SK-N-MC (cell line): Measurements from ENCODE around the gene KCNK10.

Experiments used
- DNase-seq: peaks from one replicate; pipeline ENCODE4 v3.0.0-alpha.2; 2011; ENCODE audit warnings: low read depth, low spot score
- H3K27ac ChIP-seq: fragments of 200-600 bp; sonication (generic); 2 replicates; pipeline ENCODE4 v1.5.1; 2016; ENCODE audit warnings: mixed run types
- H3K36me3 ChIP-seq: fragments of 200-600 bp; sonication (generic); 2 replicates; pipeline ENCODE4 v1.6.1; 2017; ENCODE audit warnings: antibody characterized with exemption, low read length, mixed read lengths; ENCODE audit not compliant: insufficient read depth
- H3K4me3 ChIP-seq: fragments of 200-600 bp; sonication (generic); 2 replicates; pipeline ENCODE4 v1.5.1; 2016
- H3K9ac ChIP-seq: fragments of 200-600 bp; sonication (generic); 2 replicates; pipeline ENCODE4 v1.8.0; 2017; ENCODE audit warnings: mixed run types, mixed read lengths; ENCODE audit not compliant: insufficient read length
- H3K9me3 ChIP-seq: fragments of 200-600 bp; sonication (generic); 2 replicates; pipeline ENCODE4 v1.6.1; 2017; ENCODE audit warnings: low read depth, mild to moderate bottlenecking, antibody characterized with exemption, low read length, moderate library complexity, mixed read lengths
- EZH2 ChIP-seq: fragments of 200-600 bp; sonication (generic); IDR thresholded peaks from one replicate; pipeline ENCODE4 v1.6.1; 2017; ENCODE audit warnings: antibody characterized with exemption
- FOXP2 ChIP-seq: optimal IDR thresholded peaks from 2 replicates; pipeline ENCODE3; 2011; ENCODE audit warnings: mild to moderate bottlenecking, moderate library complexity; ENCODE audit not compliant: insufficient read depth; ENCODE audit errors: extremely low read length, control extremely low read depth
- POLR2AphosphoS5 ChIP-seq: IDR thresholded peaks from 2 replicates; pipeline ENCODE4 v1.6.1; 2012; ENCODE audit warnings: mild to moderate bottlenecking, low read depth, low read length, borderline replicate concordance

KCNK10 gene

DNA sequence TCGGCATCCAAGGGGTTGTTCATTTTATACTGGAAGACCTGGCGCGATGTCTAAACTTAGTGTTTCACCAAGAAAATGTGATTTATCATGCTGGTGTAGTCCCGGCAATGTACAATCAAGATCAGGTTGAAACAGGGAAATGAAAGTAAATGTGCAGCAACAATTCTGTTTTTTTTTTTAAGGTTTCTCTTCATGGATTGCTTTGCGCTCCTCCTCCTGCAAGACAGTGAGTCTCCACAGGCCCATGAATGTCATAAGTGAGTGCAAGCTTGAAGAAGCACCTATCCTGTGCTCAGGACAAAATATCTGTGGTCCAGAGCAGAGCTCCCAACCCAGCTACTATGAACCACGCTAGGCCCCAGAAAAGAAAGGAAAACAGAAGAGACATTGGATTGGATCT lies 143.4 kb downstream of the KCNK10 start:
- no peak for DNase-seq
- Histone ChIP-seq H3K9me3 (no peaks in the 10 kb centered on the region), H3K36me3 (no peaks in the 10 kb centered on the region), H3K27ac (no peak overlapping the region), H3K9ac (no peak overlapping the region), H3K4me3 (no peak overlapping the region)
- TF ChIP-seq POLR2AphosphoS5 (no peak), FOXP2 (no peak), EZH2 (no peak)

DNA sequence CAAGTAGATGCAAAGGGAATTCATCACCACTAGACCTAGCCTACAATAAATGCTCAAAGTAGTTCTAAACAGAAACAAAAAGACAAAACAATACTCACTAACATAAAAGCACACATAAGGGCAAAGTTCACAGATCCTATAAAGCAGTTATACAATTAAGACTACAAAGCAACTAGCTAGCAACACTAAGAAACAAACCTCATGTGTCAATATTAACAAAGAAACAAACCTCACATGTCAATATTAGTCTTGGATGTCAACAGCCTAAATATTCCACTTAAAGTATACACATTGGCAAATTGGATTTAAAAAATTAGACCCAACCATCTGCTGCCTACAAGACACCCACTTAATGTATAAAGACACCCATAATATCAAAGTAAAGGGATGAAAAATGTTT lies 152.7 kb downstream of the KCNK10 start:
- no peak overlapping the region for H3K4me3 ChIP-seq
- no peak overlapping the region for H3K9ac ChIP-seq
- no peaks in the 10 kb centered on the region for H3K36me3 ChIP-seq
- DNase-seq = no peak
- no peak overlapping the region for H3K27ac ChIP-seq
- no peak for TF ChIP-seq FOXP2
- TF ChIP-seq EZH2 = no peak
- no peak for TF ChIP-seq POLR2AphosphoS5
- no peaks in the 10 kb centered on the region for H3K9me3 ChIP-seq

DNA sequence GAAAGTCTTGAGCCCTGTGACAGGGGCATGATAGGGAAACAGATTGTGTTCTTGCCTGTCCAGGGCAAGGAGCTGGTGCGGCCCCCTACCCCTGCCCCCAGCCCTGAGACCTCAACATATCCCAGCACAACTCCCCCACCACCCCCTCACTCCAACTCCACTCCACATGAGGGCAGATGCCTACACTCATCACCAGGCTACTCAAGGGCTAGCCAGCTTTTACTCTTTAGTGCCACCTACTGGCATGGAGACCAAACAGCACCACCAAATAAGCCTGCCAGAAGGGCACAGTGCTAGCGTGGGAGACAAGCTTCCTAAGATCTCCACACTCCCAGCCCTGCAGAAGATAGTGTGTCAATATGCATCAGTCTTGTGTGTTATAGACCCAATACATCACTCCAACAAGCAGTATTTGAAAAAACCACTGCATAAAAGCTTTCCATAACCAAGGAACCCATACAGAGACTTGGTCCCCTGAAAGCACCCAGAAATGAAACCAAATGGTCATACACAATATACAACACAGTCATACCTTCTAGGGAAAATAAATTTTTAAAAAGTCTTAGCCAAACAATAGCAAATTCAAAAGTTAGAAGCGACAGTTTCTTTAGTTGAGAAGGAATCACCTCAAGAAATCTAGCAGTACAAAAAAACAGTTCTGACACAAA lies 154.4 kb downstream of the KCNK10 start:
- Histone ChIP-seq H3K27ac (no peak overlapping the region), H3K36me3 (no peaks in the 10 kb centered on the region), H3K4me3 (no peak overlapping the region), H3K9me3 (no peaks in the 10 kb centered on the region), H3K9ac (no peak overlapping the region)
- no peak for DNase-seq
- TF ChIP-seq EZH2 (no peak), FOXP2 (no peak), POLR2AphosphoS5 (no peak)

DNA sequence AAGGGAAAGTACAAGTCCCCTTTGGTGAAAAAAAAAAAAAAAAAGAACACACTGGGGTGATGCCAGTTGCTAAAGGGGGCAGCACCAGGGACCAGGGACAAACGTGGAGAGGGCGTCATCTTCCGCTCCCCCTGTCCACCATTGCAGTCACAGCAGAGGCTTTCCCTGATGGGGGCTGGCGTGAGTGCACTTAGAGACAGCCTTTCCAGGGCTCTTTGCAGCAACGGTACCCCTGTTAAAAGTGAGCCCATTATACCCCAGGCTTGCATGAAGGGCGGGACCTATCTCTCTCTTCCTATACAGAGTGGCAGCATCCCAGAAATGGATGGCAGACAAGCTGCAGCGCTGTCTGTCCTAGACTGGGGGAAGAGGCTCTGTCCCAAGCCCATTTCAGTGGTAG lies 155.0 kb downstream of the KCNK10 start:
- Histone ChIP-seq H3K36me3 (no peaks in the 10 kb centered on the region), H3K9me3 (no peaks in the 10 kb centered on the region), H3K9ac (no peak overlapping the region), H3K4me3 (no peak overlapping the region), H3K27ac (no peak overlapping the region)
- no peak for DNase-seq
- TF ChIP-seq FOXP2 = no peak
- TF ChIP-seq EZH2 = no peak
- no peak for TF ChIP-seq POLR2AphosphoS5

DNA sequence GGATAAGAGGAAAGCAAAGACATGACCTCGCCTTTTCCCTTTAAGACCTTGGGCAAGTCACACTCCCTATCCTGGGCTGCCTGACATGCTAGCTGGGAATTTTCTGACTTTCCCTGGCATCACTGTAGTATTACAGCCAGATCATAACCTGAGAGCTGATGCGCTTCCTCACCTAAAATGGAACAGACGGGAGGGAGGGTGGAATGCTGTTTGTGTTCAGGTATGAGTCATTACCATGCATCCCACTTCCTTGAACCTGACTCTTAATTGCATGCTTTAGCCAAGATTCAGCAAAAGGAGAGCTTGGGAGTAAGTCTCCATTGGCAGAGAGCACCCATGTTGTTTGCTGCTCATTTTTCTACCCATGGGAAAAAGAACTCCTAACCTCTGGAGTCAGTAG lies 156.5 kb downstream of the KCNK10 start:
- Histone ChIP-seq H3K27ac (no peak overlapping the region), H3K4me3 (no peak overlapping the region), H3K9me3 (no peaks in the 10 kb centered on the region), H3K9ac (no peak overlapping the region), H3K36me3 (no peaks in the 10 kb centered on the region)
- DNase-seq = no peak
- TF ChIP-seq POLR2AphosphoS5 = no peak
- no peak for TF ChIP-seq EZH2
- TF ChIP-seq FOXP2 = no peak

DNA sequence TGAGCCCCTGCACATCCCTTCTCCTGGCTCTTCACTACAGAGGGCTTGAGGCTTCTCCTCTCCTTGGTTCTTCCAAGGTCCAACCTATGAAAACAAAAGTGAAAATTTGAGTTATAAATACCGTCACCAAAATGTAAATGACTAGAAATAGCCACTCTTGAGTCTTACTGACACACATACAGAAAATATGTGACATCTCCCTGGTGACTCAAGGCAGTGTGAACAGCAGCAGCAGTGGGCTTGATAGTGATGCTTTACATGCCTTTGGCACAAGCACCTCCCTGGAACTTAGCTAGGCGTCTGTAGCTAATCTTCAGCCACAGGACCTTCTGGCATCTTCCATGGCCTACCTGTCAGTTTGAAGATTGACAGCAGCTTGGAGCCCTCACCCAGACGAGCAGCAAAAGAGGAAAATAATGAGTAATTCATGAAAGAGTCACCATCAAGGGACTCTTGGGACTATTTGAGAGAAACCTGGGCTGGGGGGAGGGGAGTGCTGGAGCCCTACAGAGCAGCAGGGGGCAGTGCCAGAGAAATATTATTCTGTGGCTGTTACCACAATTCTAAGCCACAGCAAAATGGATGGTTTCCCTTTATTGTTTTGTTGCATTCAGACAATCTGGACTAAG lies 158.0 kb downstream of the KCNK10 start:
- H3K27ac ChIP-seq = no peak overlapping the region
- TF ChIP-seq EZH2 = no peak
- TF ChIP-seq POLR2AphosphoS5 = no peak
- no peak for TF ChIP-seq FOXP2

DNA sequence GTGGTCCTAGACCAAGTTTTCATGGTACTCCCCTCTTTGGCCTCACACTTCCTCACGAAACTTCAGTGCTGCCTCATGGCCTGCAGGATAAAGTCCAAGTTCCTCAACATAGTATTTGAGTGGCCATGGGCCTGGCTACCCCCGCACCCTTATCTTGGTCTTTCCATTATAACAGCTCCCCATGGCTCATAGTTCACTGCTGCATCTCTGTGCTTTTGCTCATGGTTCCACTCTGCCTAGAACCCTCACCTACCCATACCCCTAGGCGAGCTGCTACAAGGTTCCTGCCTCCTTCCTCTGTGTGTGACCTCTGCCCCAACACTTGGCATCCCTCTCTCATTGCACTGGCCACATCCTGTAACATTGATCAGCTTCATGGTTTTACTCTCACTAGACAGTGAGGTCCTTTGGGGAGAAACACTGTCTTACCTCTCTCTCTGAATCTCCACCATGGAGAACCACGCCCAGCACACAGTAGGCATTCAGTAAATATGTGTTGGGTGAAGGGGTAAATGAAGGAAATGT lies 159.3 kb downstream of the KCNK10 start:
- TF ChIP-seq EZH2 (no peak), POLR2AphosphoS5 (no peak)
- no peak overlapping the region for H3K9ac ChIP-seq
- H3K9me3 ChIP-seq = no peaks in the 10 kb centered on the region
- DNase-seq = no peak
- H3K27ac ChIP-seq = no peak overlapping the region
- H3K36me3 ChIP-seq = no peaks in the 10 kb centered on the region
- no peak overlapping the region for H3K4me3 ChIP-seq

More for the DNA sequence above, 158.0 kb downstream of the KCNK10 start:
- Histone ChIP-seq H3K9me3 (no peaks in the 10 kb centered on the region), H3K4me3 (no peak overlapping the region), H3K36me3 (no peaks in the 10 kb centered on the region), H3K9ac (no peak overlapping the region)
- DNase-seq = no peak

DNA sequence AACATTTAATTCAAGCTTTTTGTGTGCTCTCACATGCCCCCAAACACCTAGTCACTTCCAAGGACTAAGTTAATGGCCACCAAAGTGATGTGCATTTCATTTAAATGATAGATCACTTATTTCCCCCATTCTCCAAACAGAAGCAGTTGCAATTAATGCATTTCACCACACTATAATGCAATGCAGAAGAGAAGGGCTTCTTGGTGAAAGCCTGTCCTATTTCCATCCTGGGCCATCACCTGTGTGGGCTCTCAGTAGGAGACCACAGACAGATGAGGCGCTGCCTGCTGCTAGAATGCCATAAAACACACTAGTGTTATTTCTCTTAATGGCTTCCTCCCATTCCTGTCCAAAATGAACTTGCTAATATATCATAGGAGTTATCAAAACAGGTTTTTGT lies 166.9 kb downstream of the KCNK10 start:
- H3K36me3 ChIP-seq = no peaks in the 10 kb centered on the region
- no peak overlapping the region for H3K9ac ChIP-seq
- TF ChIP-seq EZH2 (no peak), FOXP2 (no peak), POLR2AphosphoS5 (no peak)
- H3K27ac ChIP-seq = no peak overlapping the region
- no peak for DNase-seq
- H3K9me3 ChIP-seq = no peaks in the 10 kb centered on the region
- no peak overlapping the region for H3K4me3 ChIP-seq
